Neural cell (in vitro differentiated cells): Measurements from ENCODE around the gene PBX4. TPM values are rescaled to one million over a fixed set of nuclear protein-coding genes. Genes with fewer than 3 reads are reported as not detected.

ENCODE experiments used
- H2AFZ ChIP-seq: fragments of 200-600, 300-800 bp; sonication (generic), shearing (Covaris generic); 2 replicates; pipeline ENCODE4 v1.6.0; 2014; ENCODE audit warnings: low read depth, mild to moderate bottlenecking, antibody characterized with exemption, low read length, moderate library complexity
- H3F3A ChIP-seq: fragments of 200-600 bp; shearing (Covaris generic); 2 replicates; pipeline ENCODE4 v1.6.1; 2016; ENCODE audit warnings: mild to moderate bottlenecking, moderate library complexity, mixed read lengths, antibody characterized with exemption, low read length; ENCODE audit not compliant: insufficient read depth, poor library complexity, severe bottlenecking
- H3K27ac ChIP-seq: fragments of 200-600, 300-800 bp; sonication (generic), shearing (Covaris generic); 2 replicates; pipeline ENCODE4 v1.5.1; 2014; ENCODE audit warnings: mild to moderate bottlenecking, low read length, moderate library complexity
- H3K27me3 ChIP-seq: fragments of 300-800, 200-600 bp; sonication (generic), shearing (Covaris generic); 2 replicates; pipeline ENCODE4 v1.6.0; 2014; ENCODE audit warnings: mild to moderate bottlenecking, low read depth, low read length, moderate library complexity; ENCODE audit not compliant: insufficient read depth
- H3K36me3 ChIP-seq: fragments of 300-800, 200-600 bp; sonication (generic), shearing (Covaris generic); 2 replicates; pipeline ENCODE4 v1.5.1; 2014; ENCODE audit warnings: mild to moderate bottlenecking, antibody characterized with exemption, low read length, moderate library complexity; ENCODE audit not compliant: insufficient read depth
- H3K4me2 ChIP-seq: fragments of 300-800, 200-600 bp; sonication (generic), shearing (Covaris generic); 2 replicates; pipeline ENCODE4 v1.6.0; 2014; ENCODE audit warnings: mild to moderate bottlenecking, low read length
- H3K4me3 ChIP-seq: fragments of 300-800, 200-600 bp; sonication (generic), shearing (Covaris generic); 2 replicates; pipeline ENCODE4 v1.5.1; 2014; ENCODE audit warnings: mild to moderate bottlenecking, low read length, moderate library complexity
- H3K79me2 ChIP-seq: fragments of 200-600 bp; shearing (Covaris generic); replicated peaks from 2 replicates; pipeline ENCODE4 v1.6.0; 2014; ENCODE audit warnings: mild to moderate bottlenecking, low read length, moderate library complexity; ENCODE audit not compliant: insufficient read depth
- H3K9ac ChIP-seq: fragments of 300-800, 200-600 bp; sonication (generic), shearing (Covaris generic); 2 replicates; pipeline ENCODE4 v1.6.1; 2016; ENCODE audit warnings: mild to moderate bottlenecking, low read length, mixed read lengths
- H3K9me2 ChIP-seq: fragments of 200-600 bp; shearing (Covaris generic); 2 replicates; pipeline ENCODE4 v1.6.1; 2016; ENCODE audit warnings: mild to moderate bottlenecking, low read length, mixed read lengths; ENCODE audit not compliant: insufficient read depth
- H3K9me3 ChIP-seq: fragments of 200-600, 300-800 bp; sonication (generic), shearing (Covaris generic); 2 replicates; pipeline ENCODE4 v1.6.1; 2016; ENCODE audit warnings: mild to moderate bottlenecking, mixed run types, low read length, moderate library complexity, mixed read lengths
- H4K20me1 ChIP-seq: fragments of 200-600 bp; shearing (Covaris generic); 2 replicates; pipeline ENCODE4 v1.6.1; 2016; ENCODE audit warnings: mild to moderate bottlenecking, mixed run types; ENCODE audit not compliant: insufficient read depth
- EP300 ChIP-seq: fragments of 450-650 bp; conservative IDR thresholded peaks from 2 replicates; pipeline ENCODE4 v1.6.1; 2014; ENCODE audit warnings: antibody characterized with exemption, mild to moderate bottlenecking, moderate library complexity; ENCODE audit not compliant: poor library complexity, severe bottlenecking
- EZH2 ChIP-seq: fragments of 200-600, 300-800 bp; shearing (Covaris generic), sonication (generic); IDR thresholded peaks from 2 replicates; pipeline ENCODE4 v1.6.1; 2014; ENCODE audit warnings: antibody characterized with exemption, low read length, borderline replicate concordance, mild to moderate bottlenecking; ENCODE audit not compliant: insufficient read depth, poor library complexity, severe bottlenecking
- MXI1 ChIP-seq: fragments of 450-650 bp; conservative IDR thresholded peaks from 2 replicates; pipeline ENCODE4 v1.6.1; 2014; ENCODE audit warnings: antibody characterized with exemption, mild to moderate bottlenecking; ENCODE audit not compliant: poor library complexity, severe bottlenecking
- POLR2AphosphoS5 ChIP-seq: IDR thresholded peaks from 2 replicates; pipeline ENCODE4 v1.6.1; 2012
- RAD21 ChIP-seq: fragments of 450-650 bp; conservative IDR thresholded peaks from 2 replicates; pipeline ENCODE4 v1.6.1; 2014; ENCODE audit warnings: antibody characterized with exemption, mild to moderate bottlenecking, moderate library complexity
- REST ChIP-seq: IDR thresholded peaks from 2 replicates; pipeline ENCODE4 v1.6.1; 2012; ENCODE audit warnings: borderline replicate concordance
- SMC3 ChIP-seq: fragments of 450-650 bp; conservative IDR thresholded peaks from 2 replicates; pipeline ENCODE4 v1.6.1; 2014; ENCODE audit warnings: antibody characterized with exemption, mild to moderate bottlenecking, moderate library complexity; ENCODE audit not compliant: poor library complexity
- TAF1 ChIP-seq: IDR thresholded peaks from 2 replicates; pipeline ENCODE4 v1.6.1; 2012; ENCODE audit warnings: low read depth
- polyA plus RNA-seq: library from polyadenylated mRNA; depleted of rRNA; stranded (reverse); fragments of >200 nt; gene quantifications from 2 replicates; pipeline ENCODE4 v1.2.3, GENCODE V29; 2014
- TF ChIP-seq, protein P1 (sequence below): fragments of 450-650 bp; IDR thresholded peaks from 2 replicates; pipeline ENCODE4 v1.5.1; 2014; ENCODE audit warnings: antibody characterized with exemption, mild to moderate bottlenecking, moderate library complexity; ENCODE audit not compliant: poor library complexity, severe bottlenecking

Gene PBX4
- polyA plus RNA-seq, 1 donor from 2014 or later = 7.5 TPM

DNA sequence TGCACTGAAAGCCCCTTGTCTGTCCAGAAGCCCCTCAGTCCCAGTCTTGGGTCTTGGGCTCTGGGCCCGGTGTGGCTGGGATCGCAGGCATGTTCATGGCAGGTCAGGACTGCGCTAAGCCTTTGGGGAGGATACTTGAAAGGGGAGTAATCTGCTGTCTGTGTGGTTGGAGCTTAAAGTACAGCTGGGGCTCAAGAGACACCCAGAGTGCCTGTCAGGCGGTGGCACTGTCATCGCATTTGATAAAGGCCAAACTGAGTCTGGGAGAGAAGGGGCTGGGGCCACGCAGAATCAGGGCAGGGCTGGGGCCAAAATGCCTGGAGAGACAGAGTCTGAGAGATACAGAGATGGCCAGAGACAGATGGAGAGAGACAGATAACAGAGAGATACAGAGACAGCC, 84.6 kb downstream of the PBX4 start:
- Histone ChIP-seq H3K27ac (no peak overlapping the region), H3K9ac (no peak overlapping the region), H3F3A (no peaks in the 10 kb centered on the region), H4K20me1 (no peaks in the 10 kb centered on the region), H3K4me2 (no peak overlapping the region), H3K9me2 (no peaks in the 10 kb centered on the region), H3K4me3 (no peak overlapping the region), H3K9me3 (no peaks in the 10 kb centered on the region), H2AFZ (no peak overlapping the region), H3K27me3 (no peaks in the 10 kb centered on the region), H3K79me2 (no peaks in the 10 kb centered on the region), H3K36me3 (no peaks in the 10 kb centered on the region)
- TF ChIP-seq MXI1 = no peak
- no peak for TF ChIP-seq REST
- no peak for TF ChIP-seq RAD21
- no peak for TF ChIP-seq EP300
- TF ChIP-seq, protein P1, sequence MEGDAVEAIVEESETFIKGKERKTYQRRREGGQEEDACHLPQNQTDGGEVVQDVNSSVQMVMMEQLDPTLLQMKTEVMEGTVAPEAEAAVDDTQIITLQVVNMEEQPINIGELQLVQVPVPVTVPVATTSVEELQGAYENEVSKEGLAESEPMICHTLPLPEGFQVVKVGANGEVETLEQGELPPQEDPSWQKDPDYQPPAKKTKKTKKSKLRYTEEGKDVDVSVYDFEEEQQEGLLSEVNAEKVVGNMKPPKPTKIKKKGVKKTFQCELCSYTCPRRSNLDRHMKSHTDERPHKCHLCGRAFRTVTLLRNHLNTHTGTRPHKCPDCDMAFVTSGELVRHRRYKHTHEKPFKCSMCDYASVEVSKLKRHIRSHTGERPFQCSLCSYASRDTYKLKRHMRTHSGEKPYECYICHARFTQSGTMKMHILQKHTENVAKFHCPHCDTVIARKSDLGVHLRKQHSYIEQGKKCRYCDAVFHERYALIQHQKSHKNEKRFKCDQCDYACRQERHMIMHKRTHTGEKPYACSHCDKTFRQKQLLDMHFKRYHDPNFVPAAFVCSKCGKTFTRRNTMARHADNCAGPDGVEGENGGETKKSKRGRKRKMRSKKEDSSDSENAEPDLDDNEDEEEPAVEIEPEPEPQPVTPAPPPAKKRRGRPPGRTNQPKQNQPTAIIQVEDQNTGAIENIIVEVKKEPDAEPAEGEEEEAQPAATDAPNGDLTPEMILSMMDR = no peak
- TF ChIP-seq EZH2 = no peak
- TF ChIP-seq SMC3 = no peak
- TF ChIP-seq TAF1 = no peak
- TF ChIP-seq POLR2AphosphoS5 = no peak

GRCh38 chr19:19532806-19533701, 85.4 kb downstream of the PBX4 start:
- H4K20me1 ChIP-seq = no peaks in the 10 kb centered on the region
- no peak overlapping the region for H3K9ac ChIP-seq
- H3K27me3 ChIP-seq = no peaks in the 10 kb centered on the region
- no peaks in the 10 kb centered on the region for H3K9me3 ChIP-seq
- H3K79me2 ChIP-seq = no peaks in the 10 kb centered on the region
- TF ChIP-seq SMC3 = no peak
- no peak for TF ChIP-seq MXI1
- TF ChIP-seq EP300 = no peak
- no peak for TF ChIP-seq POLR2AphosphoS5
- TF ChIP-seq, protein P1 = no peak
- TF ChIP-seq EZH2 = no peak
- no peak for TF ChIP-seq RAD21
- TF ChIP-seq REST = no peak
- TF ChIP-seq TAF1 = no peak
- H3K4me2 ChIP-seq = no peak overlapping the region
- no peaks in the 10 kb centered on the region for H3F3A ChIP-seq
- no peak overlapping the region for H3K27ac ChIP-seq
- H2AFZ ChIP-seq = no peak overlapping the region
- H3K36me3 ChIP-seq = no peaks in the 10 kb centered on the region
- H3K4me3 ChIP-seq = no peak overlapping the region
- H3K9me2 ChIP-seq = no peaks in the 10 kb centered on the region
